OCI-LY1 (cell line): ENCODE measurements around the gene LRRC51.
"Not testable (repeated sequence)": the region's sequence is repeated elsewhere in the genome, so short reads cannot be mapped to it uniquely, and the experiment has no call there.

Experiments used
- H2AFZ ChIP-seq: fragments of 200-600 bp; sonication (generic), shearing (Covaris generic); 2 replicates; pipeline ENCODE4 v1.6.0; 2014; ENCODE audit warnings: antibody characterized with exemption, mild to moderate bottlenecking, low read length
- H3F3A ChIP-seq: fragments of 200-600 bp; sonication (generic), shearing (Covaris generic); 2 replicates; pipeline ENCODE4 v1.6.0; 2014; ENCODE audit warnings: mild to moderate bottlenecking, antibody characterized with exemption, low read length, moderate library complexity; ENCODE audit not compliant: insufficient read depth
- H3K27ac ChIP-seq: fragments of 200-600 bp; sonication (generic); 2 replicates; pipeline ENCODE4 v1.5.1; 2014; ENCODE audit warnings: low read length, mixed run types, mild to moderate bottlenecking, low read depth; ENCODE audit not compliant: poor library complexity, severe bottlenecking
- H3K27me3 ChIP-seq: fragments of 200-600 bp; sonication (generic); 2 replicates; pipeline ENCODE4 v1.6.0; 2014; ENCODE audit warnings: antibody characterized with exemption, mild to moderate bottlenecking, low read length, moderate library complexity; ENCODE audit not compliant: insufficient read depth
- H3K36me3 ChIP-seq: fragments of 200-600 bp; sonication (generic); 2 replicates; pipeline ENCODE4 v1.6.1; 2014; ENCODE audit warnings: mild to moderate bottlenecking, antibody characterized with exemption, low read length, moderate library complexity, mixed read lengths; ENCODE audit not compliant: insufficient read depth
- H3K4me1 ChIP-seq: fragments of 200-600 bp; sonication (generic); 2 replicates; pipeline ENCODE4 v1.5.1; 2014; ENCODE audit warnings: mild to moderate bottlenecking, low read length, moderate library complexity; ENCODE audit not compliant: insufficient read depth, severe bottlenecking
- H3K4me2 ChIP-seq: fragments of 200-600 bp; sonication (generic), shearing (Covaris generic); 2 replicates; pipeline ENCODE4 v1.6.1; 2014; ENCODE audit warnings: low read length
- H3K4me3 ChIP-seq: fragments of 200-600 bp; sonication (generic); 2 replicates; pipeline ENCODE4 v1.5.1; 2014; ENCODE audit warnings: low read length, low read depth, mild to moderate bottlenecking, mixed read lengths; ENCODE audit not compliant: poor library complexity, severe bottlenecking
- H3K79me2 ChIP-seq: fragments of 200-600 bp; shearing (Covaris generic); 2 replicates; pipeline ENCODE4 v1.6.1; 2016; ENCODE audit warnings: mixed run types, low read length, mixed read lengths; ENCODE audit not compliant: insufficient read depth
- H3K9ac ChIP-seq: fragments of 200-600 bp; sonication (generic), shearing (Covaris generic); 2 replicates; pipeline ENCODE4 v1.6.1; 2014; ENCODE audit warnings: mild to moderate bottlenecking, low read length, mixed read lengths
- H3K9me2 ChIP-seq: fragments of 200-600 bp; sonication (generic), shearing (Covaris generic); 2 replicates; pipeline ENCODE4 v1.6.1; 2014; ENCODE audit warnings: low read depth, mild to moderate bottlenecking, low read length, mixed read lengths
- H3K9me3 ChIP-seq: fragments of 200-600 bp; shearing (Covaris generic); 2 replicates; pipeline ENCODE4 v1.6.1; 2014; ENCODE audit warnings: low read length, mixed read lengths
- H4K20me1 ChIP-seq: fragments of 200-600 bp; sonication (generic), shearing (Covaris generic); 2 replicates; pipeline ENCODE4 v1.6.0; 2016; ENCODE audit warnings: mild to moderate bottlenecking, low read length; ENCODE audit not compliant: insufficient read depth
- CTCF ChIP-seq: fragments of 200-600 bp; sonication (generic), shearing (Covaris generic); IDR thresholded peaks from 2 replicates; pipeline ENCODE4 v1.5.1; 2017; ENCODE audit warnings: mild to moderate bottlenecking, antibody characterized with exemption, low read length, moderate library complexity, mixed read lengths
- EZH2 ChIP-seq: fragments of 200-600 bp; sonication (generic), shearing (Covaris generic); IDR thresholded peaks from 2 replicates; pipeline ENCODE4 v1.8.0; 2017; ENCODE audit warnings: borderline replicate concordance, mixed run types, mild to moderate bottlenecking, antibody characterized with exemption, low read length, moderate library complexity, mixed read lengths

The LRRC51 gene

DNA sequence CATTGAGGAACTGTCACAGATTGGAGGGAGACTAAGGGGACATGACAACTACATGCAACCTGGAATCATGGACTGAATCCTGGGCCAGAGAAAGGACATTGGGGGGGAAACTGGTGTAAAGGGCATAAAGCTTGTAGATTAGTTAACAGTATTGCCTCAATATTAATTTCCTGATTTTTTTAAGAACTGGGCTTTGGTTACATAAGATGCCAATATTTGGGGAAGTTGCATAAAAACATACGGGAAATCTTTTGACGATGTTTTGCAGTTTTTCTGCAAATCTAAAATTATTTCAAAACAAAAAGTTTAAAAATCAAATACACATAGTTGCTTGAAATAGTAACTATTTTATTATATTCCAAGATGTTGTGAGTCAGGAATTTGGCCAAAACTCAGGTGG is 52.0 kb downstream of the LRRC51 start:
- H3K9ac ChIP-seq, result no peak overlapping the region
- H4K20me1 ChIP-seq, result no peaks in the 10 kb centered on the region
- no peak overlapping the region for H3K4me2 ChIP-seq
- peaks cover 4% of the 10 kb centered on the region; the same call in 1 of the 2 replicates for H3K9me3 ChIP-seq
- TF ChIP-seq CTCF (no peak), EZH2 (no peak)
- H3K9me2 ChIP-seq, result no peaks in the 10 kb centered on the region
- no peaks in the 10 kb centered on the region for H3K36me3 ChIP-seq
- H3K79me2 ChIP-seq, result no peaks in the 10 kb centered on the region
- no peaks in the 10 kb centered on the region for H3K4me1 ChIP-seq
- no peaks in the 10 kb centered on the region for H3F3A ChIP-seq
- no peaks in the 10 kb centered on the region; the same call in 1 of the 2 replicates for H3K27me3 ChIP-seq
- no peak overlapping the region for H3K4me3 ChIP-seq
- no peak overlapping the region for H3K27ac ChIP-seq
- H2AFZ ChIP-seq, result no peak overlapping the region

GRCh38 chr11:72135473-72135872 is 54.8 kb downstream of the LRRC51 start, which contains the start of gene FOLR3:
Gene FOLR3, plus strand, starts transcription at chr11:72135725. Its CDS starts 228 bp downstream, at chr11:72135953.
- H3K9me2 ChIP-seq, H3K27me3 ChIP-seq, H4K20me1 ChIP-seq, H3K79me2 ChIP-seq, H3K4me3 ChIP-seq, H3K27ac ChIP-seq, H3K36me3 ChIP-seq, H3K4me1 ChIP-seq, H2AFZ ChIP-seq, H3K9me3 ChIP-seq, H3F3A ChIP-seq, H3K4me2 ChIP-seq, H3K9ac ChIP-seq: not testable (repeated sequence)

GRCh38 chr11:72135891-72136683 is 55.4 kb downstream of the LRRC51 start:
- Histone ChIP-seq H2AFZ (no peak overlapping the region), H3K79me2 (no peaks in the 10 kb centered on the region), H3K27ac (no peak overlapping the region), H3K4me3 (no peak overlapping the region), H4K20me1 (no peaks in the 10 kb centered on the region), H3K9me2 (no peaks in the 10 kb centered on the region), H3K36me3 (no peaks in the 10 kb centered on the region), H3K9ac (no peak overlapping the region), H3K4me1 (no peaks in the 10 kb centered on the region), H3K27me3 (no peaks in the 10 kb centered on the region), H3K9me3 (no peaks in the 10 kb centered on the region), H3K4me2 (no peak overlapping the region), H3F3A (no peaks in the 10 kb centered on the region)
- TF ChIP-seq EZH2 (no peak), CTCF (no peak)

DNA sequence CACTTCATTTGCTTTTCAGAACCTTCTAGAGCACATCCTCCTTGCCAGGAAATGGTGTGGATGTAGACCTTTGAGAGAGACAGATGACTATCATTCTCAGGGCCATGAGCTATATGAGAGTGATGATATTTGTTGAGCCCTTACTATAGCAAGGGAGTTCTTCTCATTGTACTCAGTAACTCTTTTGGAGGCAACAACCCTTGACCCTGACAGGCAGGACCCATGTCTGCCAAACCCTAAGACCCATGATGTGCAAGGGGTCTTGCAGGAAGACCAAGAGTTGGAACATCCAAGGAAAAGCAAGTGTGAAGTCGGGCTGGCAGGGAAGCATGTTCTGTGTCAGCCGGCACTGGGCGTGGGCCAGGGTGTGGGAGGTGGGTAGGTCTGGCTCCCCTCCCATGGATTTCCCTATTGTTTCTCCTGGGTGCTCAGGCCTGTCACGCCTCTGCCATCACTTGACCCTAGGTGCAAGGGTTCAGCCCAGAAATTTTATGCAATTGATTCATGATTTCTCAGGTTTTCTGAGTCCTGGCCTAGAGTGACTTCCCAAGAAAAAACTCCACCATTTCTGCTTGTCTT is 56.1 kb downstream of the LRRC51 start:
- H2AFZ ChIP-seq, result no peak overlapping the region
- no peak overlapping the region for H3K9ac ChIP-seq
- H3K4me3 ChIP-seq, result no peak overlapping the region
- no peaks in the 10 kb centered on the region for H3K79me2 ChIP-seq
- no peak overlapping the region for H3K4me2 ChIP-seq
- no peak overlapping the region for H3K27ac ChIP-seq
- H4K20me1 ChIP-seq, result no peaks in the 10 kb centered on the region
- H3K9me2 ChIP-seq, result no peaks in the 10 kb centered on the region
- H3K36me3 ChIP-seq, result no peaks in the 10 kb centered on the region
- TF ChIP-seq EZH2, result no peak
- no peak for TF ChIP-seq CTCF
- no peaks in the 10 kb centered on the region for H3F3A ChIP-seq
- H3K4me1 ChIP-seq, result no peaks in the 10 kb centered on the region
- no peaks in the 10 kb centered on the region for H3K27me3 ChIP-seq
- H3K9me3 ChIP-seq, result no peaks in the 10 kb centered on the region
